CMK (cell line): ENCODE results near the gene LBHD2.

Source experiments
- DNase-seq: peaks from one replicate; pipeline ENCODE4 v3.0.0-alpha.2; 2010; ENCODE audit warnings: low read depth

LBHD2 gene

DNA sequence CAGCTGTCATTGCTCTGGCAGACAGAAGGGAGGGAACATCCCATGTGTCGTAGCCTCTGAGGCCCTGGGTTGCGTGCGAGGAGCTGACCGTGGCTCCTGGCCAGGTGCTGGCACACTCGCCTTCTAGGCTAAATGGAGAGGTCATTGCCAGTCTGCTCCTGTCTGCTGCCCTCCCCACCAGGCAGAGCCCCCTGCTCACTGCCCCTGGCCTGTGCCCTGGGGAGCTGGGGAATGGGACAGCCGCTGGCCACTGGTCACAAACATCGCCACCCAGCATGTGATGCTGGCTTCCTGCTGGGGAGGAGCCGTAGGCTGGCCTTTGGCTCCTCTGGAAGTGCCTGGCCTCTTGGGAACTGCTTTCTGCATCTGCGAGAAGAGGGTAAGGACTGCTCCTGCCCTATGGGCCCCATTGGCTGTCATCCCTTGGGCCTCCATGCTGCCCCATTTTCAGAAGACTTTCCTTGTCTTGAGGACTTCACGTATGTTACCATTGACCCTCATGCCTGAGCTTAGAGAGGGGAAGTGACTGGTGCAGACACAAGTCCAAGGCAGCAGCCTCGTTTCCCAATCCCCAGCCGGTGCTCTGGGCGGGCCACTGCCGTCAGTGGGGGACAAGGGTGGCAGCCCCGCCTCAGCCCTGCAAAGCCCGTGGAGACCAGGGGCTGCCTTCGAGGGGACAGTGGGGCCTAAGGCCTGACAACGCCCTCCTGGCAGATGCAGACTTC lies 37.3 kb downstream of the LBHD2 start:
- no peak for DNase-seq

DNA sequence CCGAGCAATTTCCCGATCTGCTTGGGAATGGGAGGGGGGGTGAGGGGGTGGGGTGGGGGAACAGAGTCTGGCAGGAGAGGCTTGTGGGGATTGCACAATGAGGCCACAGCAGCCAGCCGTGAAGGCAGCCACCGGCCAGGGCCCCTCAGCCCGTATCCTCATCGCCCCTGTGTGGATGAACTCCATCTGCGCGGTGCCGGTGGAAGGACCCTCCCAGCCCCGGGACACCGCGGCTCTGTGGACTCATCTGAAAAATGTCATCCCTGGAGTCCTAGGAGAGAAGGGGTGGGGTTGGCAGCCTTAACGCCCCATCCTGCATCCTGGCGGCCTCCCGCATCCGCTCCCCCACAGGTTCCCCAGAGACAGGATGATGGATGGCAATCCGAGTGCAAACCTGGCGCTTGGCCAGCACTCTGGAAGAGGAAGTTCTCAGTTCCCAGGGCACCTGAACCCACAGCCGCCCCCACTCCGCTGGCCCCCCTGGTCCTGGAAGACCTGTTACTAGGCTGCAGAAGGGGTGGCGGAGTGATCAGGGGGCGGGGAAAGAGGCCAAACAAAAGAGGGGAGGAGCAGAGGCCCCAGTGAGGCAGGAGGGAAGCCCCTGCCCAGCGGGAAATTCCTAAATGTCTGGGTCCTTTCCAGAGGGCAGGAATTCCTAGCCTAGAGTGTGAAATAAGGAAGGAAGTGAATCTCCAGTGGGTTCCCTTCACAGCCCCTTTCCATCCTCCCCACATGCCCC lies 38.0 kb downstream of the LBHD2 start:
- DNase-seq: peak; percentile 82

DNA sequence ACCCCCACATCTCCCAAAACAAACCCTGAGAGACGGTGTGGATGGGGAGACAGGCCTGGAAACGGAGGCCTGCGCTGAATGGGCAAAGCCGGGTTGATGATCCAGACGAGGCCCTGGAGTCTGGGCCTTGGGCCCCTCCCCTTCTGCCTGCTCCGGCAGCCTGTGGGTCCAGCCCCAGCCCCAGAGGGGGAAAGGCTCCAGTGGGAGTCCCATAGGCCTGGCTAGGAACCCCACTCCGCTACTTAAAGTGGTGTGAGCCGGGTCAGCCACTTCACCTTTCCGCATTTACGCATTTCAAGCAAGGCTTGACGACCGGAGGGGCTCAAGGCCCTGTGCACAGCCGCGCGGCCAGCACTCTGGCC lies 38.6 kb downstream of the LBHD2 start:
- DNase-seq: no peak

DNA sequence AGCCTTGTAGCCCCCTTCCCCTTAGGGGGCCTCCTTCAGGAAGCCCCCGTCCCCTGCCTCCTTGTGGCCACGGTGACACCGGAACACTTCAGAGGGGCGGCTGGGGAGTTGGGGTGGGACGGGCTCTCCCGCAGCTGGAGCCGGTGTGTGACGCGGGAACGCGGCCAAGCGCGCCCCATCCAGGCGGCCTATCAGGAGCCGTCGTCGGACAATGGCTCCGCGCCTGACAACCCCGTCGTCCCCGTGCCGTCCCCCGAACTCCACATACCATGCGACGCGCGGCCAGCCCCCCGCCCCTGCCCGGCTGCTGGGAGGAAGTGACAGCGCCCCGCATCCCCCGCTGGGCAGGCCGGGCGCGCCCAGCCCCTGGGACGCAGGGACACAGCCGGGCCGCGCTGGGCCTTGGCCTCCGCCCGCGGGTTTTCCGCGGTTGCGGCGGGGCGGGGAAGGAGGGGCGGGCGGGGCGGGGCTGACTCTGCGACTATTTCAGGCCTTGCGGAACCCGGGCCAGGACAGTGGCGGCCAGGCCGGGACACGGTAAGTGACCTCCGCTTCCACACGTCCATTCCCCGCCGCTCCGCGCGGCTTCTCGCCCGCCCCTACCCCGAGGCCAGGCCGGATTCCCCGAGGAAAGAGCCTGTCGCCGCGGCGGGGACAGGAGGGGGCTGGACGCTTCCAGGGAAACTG lies 39.1 kb downstream of the LBHD2 start, which contains the start of gene TNFAIP2:
Gene TNFAIP2, plus strand, starts transcription at position 515 of the 687 bp plus-strand sequence. CDS start 2,997 bp downstream, outside the sequence.
- no peak for DNase-seq

DNA sequence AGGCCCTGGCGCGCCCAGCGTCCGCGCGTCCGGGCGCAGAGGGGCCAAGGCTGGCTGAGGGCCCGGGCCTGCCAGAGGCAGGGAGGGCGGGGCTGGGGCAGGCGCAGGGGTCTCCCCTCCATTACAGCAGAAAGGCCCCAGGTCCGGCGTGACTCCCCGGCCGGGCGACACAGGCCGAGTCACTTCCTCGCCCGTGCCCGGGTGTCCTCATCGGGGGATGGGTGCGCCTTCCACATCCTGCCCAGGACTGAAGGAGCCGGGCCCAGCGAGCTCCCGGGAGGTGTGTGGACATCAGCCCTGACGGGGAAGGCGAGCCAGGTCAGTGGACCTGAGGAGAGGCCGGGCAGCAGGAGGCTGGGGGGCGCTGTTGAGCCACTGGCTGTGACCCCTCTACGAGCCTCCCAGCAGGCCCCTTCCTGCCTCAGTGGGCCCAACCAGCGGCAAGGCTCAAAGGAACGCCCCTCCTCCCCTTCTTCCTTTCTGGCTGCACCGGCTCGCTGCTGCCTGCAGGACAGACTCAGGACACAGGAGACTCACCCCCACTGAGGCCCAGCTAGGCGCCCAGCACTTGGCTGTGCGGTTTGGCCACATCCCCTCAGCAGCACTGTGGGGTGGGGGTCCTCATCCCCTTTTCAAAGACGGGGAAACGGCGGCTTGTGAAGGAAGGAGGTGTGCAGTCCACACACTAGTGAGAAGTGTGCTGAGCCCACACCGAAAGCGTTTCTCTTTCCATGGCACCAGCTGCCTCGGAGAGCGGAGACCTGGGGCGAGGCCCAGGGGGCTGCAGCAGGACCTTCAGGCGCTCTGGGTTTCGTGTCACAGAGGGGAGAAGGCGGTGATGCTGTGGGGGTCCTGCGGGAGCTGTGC lies 39.9 kb downstream of the LBHD2 start:
- DNase-seq: no peak

DNA sequence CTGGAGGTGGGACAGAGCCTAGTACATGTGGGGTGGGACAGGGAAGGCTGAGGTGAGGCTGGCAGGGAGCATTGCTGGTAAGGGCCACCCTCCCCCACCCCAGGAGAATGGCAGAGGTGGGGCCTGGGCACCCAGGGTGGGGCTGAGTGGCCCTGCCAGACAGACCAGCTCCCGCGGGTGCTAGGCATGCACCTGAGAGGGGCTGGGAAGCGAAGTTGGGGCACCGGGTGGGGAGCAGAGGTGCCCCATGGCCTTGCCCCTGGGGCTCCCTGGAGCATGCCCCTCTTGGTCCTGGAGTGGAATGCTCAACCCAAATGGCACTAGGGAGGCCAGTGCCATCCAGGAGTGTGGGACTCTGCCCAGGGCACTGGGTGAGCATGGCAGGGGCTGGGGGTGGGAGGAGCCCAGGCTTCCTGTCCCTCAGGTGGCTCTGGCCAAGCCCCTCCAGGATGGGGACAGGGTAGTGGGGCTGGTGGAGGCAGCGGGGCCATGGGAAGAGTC lies 40.5 kb downstream of the LBHD2 start:
- DNase-seq: no peak

DNA sequence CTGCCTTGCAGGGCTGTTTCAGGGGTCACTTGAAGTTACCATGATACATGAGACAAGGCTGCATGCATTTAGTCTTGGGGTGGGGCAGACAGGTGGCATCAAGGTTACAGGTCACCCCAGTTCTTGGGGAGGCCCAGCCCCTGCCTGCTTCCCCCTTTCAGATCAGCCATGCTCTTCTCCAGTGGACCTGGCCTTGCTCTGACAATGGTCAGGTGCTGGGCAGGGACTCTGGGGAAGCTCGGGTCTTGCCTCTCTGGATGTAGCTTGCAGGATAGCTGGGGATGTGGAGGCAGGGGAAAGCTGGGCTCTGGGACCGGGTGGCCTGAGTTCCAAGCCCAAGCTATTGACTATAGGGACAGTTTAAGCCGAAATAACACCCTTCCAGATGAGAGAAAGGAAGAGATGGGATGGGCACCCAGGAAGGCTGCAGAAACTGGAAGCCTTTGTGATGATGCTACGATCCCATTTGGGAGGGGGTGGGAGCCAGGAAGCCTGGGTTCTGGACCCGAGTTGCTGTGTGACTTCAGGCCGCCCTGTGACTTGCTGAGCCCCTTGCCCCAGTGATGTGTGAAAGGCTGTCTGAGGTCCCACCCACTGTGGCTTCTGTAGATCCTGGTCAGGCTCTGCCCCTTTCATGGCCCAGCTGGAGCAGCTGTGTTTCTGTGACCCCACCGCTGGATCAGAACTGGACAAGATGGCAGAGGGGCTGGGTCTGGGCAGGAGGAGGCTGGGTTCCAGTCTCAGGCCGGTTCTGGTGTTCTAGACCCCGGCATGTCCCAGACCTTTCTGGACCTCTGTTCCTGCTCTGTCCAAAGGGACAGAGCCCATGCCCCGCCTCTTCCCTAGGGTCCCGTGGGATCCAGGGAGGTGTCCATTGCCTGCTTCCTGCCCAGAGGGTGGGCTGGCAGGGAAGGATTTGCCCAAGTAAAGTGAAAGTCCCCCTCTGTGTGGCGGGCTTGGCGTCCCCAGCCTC lies 41.4 kb downstream of the LBHD2 start:
- DNase-seq: no peak

DNA sequence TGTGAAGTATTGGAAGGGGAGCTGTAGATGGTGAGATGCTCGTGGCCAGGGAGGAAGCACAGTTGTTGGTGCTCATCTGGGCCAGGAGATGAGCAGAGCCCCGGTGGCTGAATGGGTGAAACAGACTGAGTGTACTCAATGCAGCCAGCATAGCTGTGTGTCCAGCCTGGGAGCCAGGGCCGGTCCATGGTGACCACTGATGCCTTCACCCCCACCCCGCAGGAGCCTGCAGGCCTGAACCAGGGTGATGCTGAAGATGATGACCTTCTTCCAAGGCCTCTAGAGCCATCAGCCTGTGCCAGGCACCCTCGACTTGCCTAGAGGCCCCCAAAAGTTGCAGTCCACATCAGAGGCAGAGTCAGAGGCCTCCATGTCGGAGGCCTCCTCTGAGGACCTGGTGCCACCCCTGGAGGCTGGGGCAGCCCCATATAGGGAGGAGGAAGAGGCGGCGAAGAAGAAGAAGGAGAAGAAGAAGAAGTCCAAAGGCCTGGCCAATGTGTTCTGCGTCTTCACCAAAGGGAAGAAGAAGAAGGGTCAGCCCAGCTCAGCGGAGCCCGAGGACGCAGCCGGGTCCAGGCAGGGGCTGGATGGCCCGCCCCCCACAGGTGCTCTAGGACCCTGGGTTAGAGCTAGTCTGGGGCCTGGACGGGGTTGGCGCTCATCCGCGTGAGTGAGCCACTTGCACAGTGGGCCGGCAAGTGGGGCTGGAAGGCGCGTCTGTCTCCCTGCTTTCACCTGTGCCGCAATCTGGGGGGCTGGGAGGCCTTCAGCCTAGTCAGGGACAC lies 42.3 kb downstream of the LBHD2 start:
- no peak for DNase-seq

DNA sequence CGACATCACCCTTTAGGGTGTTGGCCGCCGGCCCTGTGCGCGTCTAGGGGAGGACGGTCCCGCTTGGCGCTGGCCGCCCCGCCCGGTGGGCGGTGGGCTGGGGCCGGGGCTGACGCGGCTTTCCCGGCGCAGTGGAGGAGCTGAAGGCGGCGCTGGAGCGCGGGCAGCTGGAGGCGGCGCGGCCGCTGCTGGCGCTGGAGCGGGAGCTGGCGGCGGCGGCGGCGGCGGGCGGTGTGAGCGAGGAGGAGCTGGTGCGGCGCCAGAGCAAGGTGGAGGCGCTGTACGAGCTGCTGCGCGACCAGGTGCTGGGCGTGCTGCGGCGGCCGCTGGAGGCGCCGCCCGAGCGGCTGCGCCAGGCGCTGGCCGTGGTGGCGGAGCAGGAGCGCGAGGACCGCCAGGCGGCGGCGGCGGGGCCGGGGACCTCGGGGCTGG lies 42.9 kb downstream of the LBHD2 start:
- DNase-seq: no peak

DNA sequence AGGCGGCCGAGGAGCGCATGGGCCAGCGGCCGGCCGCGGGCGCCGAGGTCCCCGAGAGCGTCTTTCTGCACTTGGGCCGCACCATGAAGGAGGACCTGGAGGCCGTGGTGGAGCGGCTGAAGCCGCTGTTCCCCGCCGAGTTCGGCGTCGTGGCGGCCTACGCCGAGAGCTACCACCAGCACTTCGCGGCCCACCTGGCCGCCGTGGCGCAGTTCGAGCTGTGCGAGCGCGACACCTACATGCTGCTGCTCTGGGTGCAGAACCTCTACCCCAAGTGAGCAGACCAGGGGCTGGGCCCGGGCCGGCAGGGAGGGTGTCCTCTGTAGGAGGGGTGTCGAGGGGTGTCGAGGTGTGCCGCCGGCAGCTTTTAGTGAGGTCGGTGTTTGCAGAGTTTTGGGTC lies 43.3 kb downstream of the LBHD2 start:
- DNase-seq: no peak

DNA sequence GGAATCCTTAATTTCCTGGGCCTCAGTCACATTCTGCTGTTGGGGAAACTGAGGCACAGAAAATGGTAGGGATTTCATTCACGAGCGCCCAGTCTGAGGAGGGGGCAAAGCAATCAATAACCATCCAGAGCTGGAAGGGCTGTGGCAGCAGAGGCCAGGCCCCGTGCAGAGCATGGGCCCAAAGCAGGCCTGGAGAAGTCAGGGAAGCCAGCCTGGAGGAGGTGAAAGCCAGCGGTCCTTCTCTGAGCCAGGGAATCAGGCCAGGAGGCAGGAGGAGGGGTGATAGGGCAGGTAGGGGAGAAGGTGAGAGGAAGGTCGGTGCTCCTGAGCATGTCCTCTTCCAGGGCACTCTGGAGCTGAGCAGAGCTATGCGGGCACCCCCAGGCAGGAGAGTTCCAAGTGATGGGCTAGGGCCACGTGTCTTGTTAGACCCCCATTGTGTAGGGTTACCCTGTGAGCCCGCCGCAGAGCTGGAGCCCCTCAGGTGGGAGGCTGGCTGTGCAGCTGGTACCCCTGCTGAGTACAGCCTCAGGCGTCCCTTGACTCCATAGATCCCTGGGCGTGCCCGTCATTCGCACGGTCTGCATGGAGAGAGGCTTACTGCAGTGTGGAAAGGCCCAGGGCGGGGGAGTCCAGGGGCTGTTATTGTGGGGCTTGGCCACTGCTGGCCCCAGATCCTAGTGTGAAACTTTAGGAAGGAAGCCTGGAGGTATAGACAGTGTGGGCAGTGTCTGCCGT lies 44.0 kb downstream of the LBHD2 start:
- no peak for DNase-seq

DNA sequence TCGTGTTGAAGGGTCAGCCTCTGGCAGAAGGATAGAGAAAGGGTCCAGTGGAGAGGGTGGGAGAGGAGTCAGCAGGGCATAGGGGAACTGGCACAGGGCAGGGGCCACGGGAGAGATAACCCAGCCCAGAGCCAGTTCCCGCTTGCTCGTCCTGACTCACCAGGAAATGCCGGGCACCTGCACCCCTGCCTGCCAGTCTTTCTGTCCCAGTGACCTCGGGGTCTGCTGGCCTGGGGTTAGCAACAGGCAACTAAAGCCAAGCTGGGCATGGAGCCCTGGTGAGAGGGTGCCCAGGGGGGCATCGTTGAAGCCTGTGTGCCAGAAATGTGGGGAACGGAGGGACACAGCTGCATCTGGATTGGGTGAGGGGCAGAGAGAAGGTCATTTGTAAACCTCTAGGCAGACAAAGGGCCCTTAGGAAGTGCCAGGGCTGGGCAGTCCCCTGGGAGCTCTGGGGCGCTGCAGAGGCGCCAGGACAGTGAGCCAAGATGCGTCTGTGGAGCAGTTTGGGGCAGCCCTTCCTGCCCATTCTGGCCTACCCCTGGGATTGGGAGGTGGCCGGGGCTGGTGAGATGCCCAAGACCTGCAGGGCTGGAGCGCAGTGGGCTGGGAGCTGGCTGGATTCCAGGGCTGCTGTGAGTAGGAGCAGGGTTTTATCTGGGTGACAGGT lies 44.8 kb downstream of the LBHD2 start:
- DNase-seq: no peak

DNA sequence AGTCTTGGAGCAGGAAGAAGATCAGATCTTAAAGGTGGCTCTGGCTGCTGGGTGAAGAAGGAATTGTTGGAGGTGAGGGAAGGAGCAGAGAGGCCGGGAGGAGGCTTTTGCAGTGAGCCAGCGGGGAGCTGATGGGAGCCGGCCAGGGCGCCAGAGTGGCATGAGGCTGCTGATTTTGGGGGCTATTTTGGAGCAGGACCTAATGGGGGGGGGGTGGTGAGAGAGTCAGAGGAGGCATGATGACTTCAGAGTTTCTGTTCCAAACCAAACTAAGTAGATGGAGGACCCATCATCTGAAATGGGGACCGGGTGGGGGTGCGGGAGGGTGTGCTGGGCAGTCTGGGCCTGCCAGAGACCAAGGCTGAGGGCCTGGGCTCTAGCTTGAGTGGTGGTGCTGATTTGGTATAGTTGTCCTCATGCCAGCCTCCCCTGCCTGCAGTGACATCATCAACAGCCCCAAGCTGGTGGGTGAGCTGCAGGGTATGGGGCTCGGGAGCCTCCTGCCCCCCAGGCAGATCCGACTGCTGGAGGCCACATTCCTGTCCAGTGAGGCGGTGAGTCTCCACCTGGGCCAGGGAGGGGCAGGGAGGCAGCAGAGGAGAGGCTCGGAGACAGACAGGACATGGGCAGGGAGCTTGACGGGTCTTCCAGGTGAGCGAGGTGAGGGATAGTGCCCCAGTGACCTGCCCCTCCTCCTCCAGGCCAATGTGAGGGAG lies 45.4 kb downstream of the LBHD2 start:
- no peak for DNase-seq

DNA sequence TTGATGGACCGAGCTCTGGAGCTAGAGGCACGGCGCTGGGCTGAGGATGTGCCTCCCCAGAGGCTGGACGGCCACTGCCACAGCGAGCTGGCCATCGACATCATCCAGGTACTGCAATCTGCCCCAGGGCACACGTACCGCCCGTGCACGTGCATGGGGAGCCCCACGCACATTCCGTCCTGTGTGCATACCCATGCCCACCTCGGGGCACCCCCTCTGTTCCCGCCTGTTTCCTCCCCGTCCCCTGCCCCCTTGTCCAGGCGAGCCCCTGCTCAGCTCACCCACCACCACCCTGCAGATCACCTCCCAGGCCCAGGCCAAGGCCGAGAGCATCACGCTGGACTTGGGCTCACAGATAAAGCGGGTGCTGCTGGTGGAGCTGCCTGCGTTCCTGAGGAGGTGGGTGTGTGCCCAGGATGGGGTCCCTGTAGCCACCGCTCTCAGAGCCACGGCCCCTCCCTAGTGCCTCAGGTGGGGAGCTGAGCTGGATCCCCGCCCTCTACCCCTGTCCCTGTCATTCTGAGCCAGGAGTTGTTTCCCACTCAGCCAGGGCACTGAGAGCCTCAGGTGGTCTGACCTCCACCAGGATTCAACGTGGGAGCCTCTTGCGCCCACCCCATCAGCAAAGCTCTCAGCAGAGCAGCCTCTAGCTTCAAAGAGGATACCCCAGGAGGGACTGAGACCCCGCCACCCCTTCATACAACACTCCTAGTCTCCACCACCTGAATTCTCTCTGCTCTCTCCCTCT lies 46.2 kb downstream of the LBHD2 start:
- no peak for DNase-seq

DNA sequence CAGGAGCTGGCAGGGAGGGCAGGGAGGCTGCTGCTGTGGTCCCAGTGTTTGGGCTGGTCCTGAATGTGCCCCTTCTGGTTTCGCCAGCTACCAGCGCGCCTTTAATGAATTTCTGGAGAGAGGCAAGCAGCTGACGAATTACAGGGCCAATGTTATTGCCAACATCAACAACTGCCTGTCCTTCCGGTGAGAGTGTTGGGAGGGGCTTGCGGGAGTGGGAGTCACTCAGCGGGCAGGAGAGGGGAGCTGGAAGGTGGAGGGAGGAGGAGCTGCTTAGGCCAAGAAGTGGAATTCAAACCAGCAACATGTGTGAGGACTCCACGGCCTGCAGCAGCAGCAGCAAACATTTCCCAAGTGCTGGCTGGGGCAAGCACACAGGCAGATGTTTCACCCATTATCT lies 47.0 kb downstream of the LBHD2 start:
- no peak for DNase-seq

DNA sequence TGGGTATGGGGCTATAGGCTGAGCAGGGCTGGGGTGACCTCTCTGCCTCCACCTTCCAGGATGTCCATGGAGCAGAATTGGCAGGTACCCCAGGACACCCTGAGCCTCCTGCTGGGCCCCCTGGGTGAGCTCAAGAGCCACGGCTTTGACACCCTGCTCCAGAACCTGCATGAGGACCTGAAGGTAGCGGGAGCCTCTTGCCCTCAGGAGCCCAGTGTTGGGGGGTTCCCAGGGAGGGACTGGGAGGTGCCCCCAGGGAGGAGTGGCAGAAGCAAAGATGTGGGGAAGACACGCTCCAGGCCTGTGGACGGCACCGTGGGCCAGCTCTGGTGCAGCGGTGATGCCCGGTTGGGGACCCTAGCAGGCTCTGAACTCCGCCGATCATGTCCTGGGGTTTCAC lies 47.6 kb downstream of the LBHD2 start:
- DNase-seq: no peak
